HL-60 (cell line): ENCODE results near the gene COL13A1.

Experiments
- DNase-seq, 2 experiments: peaks; one replicate each; pipeline ENCODE4 v3.0.0-alpha.2; 2010 to 2020; ENCODE audit warnings: low read depth in 1 of 2, low spot score in 1 of 2
- H3K27ac ChIP-seq: fragments of 250-450 bp; sonication (Bioruptor Pico); replicated peaks from 2 replicates; pipeline ENCODE4 v1.5.1; 2020; ENCODE audit warnings: mild to moderate bottlenecking, moderate library complexity
- H3K27me3 ChIP-seq: fragments of 250-450 bp; sonication (Bioruptor Pico); 2 replicates; pipeline ENCODE4 v1.5.1; 2021; ENCODE audit warnings: mild to moderate bottlenecking, moderate library complexity; ENCODE audit not compliant: insufficient read depth, poor library complexity, severe bottlenecking
- H3K4me3 ChIP-seq: replicated peaks from 2 replicates; pipeline ENCODE4 v1.5.1; 2011; ENCODE audit warnings: mild to moderate bottlenecking, control low read depth, low read length; ENCODE audit not compliant: insufficient read depth
- GABPA ChIP-seq: IDR thresholded peaks from 2 replicates; pipeline ENCODE4 v1.6.1; 2012; ENCODE audit warnings: low read depth
- POLR2AphosphoS5 ChIP-seq: IDR thresholded peaks from 2 replicates; pipeline ENCODE4 v1.6.1; 2012; ENCODE audit warnings: low read depth
- SPI1 ChIP-seq: IDR thresholded peaks from 2 replicates; pipeline ENCODE4 v1.6.1; 2012; ENCODE audit warnings: low read depth, mild to moderate bottlenecking, borderline replicate concordance
- TF ChIP-seq, protein P1 (sequence below): IDR thresholded peaks from 2 replicates; pipeline ENCODE4 v1.6.1; 2012; ENCODE audit warnings: low read depth; ENCODE audit not compliant: insufficient replicate concordance
- TF ChIP-seq, protein P2 (sequence below): IDR thresholded peaks from one replicate; pipeline ENCODE4 v1.5.1; 2011; ENCODE audit warnings: low read length, control low read depth, inconsistent platforms; ENCODE audit not compliant: insufficient read depth

The COL13A1 gene

DNA sequence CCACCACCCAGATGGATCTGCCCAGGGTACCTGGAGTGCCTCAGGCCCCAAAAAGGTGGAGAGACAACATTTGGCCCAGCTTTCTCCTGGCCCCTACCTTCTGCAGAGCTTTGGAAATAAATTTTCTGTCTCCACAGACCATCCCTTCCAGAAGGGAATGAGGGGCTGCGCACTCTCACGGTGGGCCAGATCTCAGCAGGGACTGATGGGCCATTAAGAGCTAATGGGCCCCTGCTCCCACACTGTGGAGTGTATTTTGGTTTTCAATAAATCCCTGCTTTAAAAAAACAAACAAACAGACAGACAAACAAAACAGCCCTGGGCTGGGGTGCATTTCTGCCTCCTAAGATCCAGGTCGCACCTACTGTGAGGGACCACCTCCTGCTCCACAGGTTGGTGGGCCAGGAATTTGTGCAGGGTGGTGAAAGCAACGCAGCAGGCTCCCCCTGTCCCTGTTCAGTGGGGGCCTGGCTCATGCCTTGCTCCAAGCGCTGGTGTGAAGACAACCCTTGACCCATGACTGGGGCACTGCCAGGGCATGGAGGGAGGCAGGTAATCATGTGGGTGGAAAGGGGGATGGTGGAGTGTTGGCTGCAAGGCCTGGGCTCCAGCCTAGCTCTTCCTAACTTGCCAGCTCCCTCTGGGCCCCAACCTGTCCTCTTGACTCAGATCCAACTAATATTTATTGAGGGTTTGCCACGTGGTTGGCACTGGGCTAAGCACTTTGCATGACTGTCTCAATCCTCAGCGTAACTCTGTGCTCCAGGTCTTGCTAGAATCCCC lies 88.5 kb downstream of the COL13A1 start:
- DNase-seq, result no peak
- Histone ChIP-seq H3K4me3 (no peak overlapping the region), H3K27me3 (no peaks in the 10 kb centered on the region), H3K27ac (no peak overlapping the region)
- TF ChIP-seq SPI1, result no peak
- TF ChIP-seq, protein P1, sequence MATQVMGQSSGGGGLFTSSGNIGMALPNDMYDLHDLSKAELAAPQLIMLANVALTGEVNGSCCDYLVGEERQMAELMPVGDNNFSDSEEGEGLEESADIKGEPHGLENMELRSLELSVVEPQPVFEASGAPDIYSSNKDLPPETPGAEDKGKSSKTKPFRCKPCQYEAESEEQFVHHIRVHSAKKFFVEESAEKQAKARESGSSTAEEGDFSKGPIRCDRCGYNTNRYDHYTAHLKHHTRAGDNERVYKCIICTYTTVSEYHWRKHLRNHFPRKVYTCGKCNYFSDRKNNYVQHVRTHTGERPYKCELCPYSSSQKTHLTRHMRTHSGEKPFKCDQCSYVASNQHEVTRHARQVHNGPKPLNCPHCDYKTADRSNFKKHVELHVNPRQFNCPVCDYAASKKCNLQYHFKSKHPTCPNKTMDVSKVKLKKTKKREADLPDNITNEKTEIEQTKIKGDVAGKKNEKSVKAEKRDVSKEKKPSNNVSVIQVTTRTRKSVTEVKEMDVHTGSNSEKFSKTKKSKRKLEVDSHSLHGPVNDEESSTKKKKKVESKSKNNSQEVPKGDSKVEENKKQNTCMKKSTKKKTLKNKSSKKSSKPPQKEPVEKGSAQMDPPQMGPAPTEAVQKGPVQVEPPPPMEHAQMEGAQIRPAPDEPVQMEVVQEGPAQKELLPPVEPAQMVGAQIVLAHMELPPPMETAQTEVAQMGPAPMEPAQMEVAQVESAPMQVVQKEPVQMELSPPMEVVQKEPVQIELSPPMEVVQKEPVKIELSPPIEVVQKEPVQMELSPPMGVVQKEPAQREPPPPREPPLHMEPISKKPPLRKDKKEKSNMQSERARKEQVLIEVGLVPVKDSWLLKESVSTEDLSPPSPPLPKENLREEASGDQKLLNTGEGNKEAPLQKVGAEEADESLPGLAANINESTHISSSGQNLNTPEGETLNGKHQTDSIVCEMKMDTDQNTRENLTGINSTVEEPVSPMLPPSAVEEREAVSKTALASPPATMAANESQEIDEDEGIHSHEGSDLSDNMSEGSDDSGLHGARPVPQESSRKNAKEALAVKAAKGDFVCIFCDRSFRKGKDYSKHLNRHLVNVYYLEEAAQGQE, result no peak

DNA sequence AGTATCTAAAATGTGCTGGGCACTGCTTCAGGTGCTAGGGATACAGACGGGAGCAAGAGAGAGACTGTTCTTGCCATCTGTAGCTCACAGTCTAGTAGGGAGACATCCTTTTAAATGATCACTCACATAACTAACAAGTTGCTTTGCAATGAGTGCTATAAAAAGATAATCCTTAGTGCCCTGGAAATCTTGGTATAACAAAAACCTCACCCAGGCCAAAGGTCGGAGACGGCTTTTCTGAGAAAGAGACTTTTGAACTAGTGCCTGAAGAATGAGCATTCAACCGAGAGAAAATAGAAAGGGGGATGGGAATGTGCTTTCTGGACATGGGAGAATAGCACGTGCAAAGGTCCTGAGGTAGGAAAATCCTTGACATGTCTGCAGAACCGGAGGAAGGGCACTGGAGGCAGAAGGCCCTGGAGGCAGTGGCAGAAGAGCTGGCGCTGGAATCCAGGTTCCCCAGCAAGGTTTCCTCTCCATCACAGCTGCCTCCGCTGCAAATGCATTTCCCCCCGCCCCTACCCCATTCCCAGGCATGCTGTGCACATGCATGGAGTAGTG lies 89.4 kb downstream of the COL13A1 start:
- no peak overlapping the region for H3K27ac ChIP-seq
- H3K27me3 ChIP-seq, result no peaks in the 10 kb centered on the region
- TF ChIP-seq, protein P1, result no peak
- TF ChIP-seq GABPA (no peak), POLR2AphosphoS5 (no peak), SPI1 (no peak)
- TF ChIP-seq, protein P2, sequence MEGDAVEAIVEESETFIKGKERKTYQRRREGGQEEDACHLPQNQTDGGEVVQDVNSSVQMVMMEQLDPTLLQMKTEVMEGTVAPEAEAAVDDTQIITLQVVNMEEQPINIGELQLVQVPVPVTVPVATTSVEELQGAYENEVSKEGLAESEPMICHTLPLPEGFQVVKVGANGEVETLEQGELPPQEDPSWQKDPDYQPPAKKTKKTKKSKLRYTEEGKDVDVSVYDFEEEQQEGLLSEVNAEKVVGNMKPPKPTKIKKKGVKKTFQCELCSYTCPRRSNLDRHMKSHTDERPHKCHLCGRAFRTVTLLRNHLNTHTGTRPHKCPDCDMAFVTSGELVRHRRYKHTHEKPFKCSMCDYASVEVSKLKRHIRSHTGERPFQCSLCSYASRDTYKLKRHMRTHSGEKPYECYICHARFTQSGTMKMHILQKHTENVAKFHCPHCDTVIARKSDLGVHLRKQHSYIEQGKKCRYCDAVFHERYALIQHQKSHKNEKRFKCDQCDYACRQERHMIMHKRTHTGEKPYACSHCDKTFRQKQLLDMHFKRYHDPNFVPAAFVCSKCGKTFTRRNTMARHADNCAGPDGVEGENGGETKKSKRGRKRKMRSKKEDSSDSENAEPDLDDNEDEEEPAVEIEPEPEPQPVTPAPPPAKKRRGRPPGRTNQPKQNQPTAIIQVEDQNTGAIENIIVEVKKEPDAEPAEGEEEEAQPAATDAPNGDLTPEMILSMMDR, result no peak
- DNase-seq, result no peak
- H3K4me3 ChIP-seq, result no peak overlapping the region

DNA sequence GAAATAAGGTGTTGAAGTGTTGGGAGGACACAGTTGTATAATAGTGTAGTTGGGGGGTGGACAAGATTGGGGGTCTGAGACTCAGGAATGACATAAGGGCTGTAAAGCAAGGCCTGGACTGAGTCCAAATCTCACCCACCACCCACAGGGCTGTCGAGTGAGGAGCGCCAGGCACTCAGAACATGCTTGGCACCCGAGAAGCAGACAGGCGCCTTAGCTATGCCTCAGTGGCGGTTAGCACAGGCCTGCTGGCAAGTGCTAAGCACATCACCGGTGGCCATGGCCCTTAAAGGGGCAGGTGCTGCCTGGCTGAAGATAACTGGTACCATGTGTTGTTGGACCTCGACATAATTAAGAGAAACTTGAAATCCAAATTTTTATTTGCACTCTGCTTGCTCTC lies 90.7 kb downstream of the COL13A1 start:
- Histone ChIP-seq H3K4me3 (no peak overlapping the region), H3K27me3 (no peaks in the 10 kb centered on the region), H3K27ac (no peak overlapping the region)
- TF ChIP-seq SPI1 (no peak), GABPA (no peak), POLR2AphosphoS5 (no peak)
- TF ChIP-seq, protein P2, result no peak
- TF ChIP-seq, protein P1, result no peak
- DNase-seq, result no peak
